Middle frontal gyrus (tissue), 1 donor: ENCODE data around the gene ITPKB.
"Not testable (repeated sequence)": the region's sequence is repeated elsewhere in the genome, so short reads cannot be mapped to it uniquely, and the experiment has no call there.

Experiments used
- DNase-seq: peaks from one replicate; pipeline ENCODE4 v3.0.0-alpha.2; 2015; ENCODE audit warnings: low spot score; ENCODE audit errors: extremely low spot score

Gene ITPKB

GRCh38 chr1:226605318-226605950 is 133.6 kb downstream of the ITPKB start:
- DNase-seq, result no peak

- DNase-seq, result no peak
Measured at GRCh38 chr1:226604560-226605317, 134.3 kb downstream of the ITPKB start.

GRCh38 chr1:226603858-226604559 is 135.1 kb downstream of the ITPKB start:
- no peak for DNase-seq

- DNase-seq, result peak; percentile 53
Measured at GRCh38 chr1:226603022-226603857, 135.8 kb downstream of the ITPKB start.

GRCh38 chr1:226602186-226603021 is 136.7 kb downstream of the ITPKB start:
- DNase-seq, result no peak

- DNase-seq, result no peak
Measured at GRCh38 chr1:226601456-226601855, 137.6 kb downstream of the ITPKB start.

GRCh38 chr1:226600254-226600653 is 138.8 kb downstream of the ITPKB start:
- no peak for DNase-seq

GRCh38 chr1:226599636-226600238 is 139.3 kb downstream of the ITPKB start:
- DNase-seq, result no peak

GRCh38 chr1:226598955-226599354 is 140.1 kb downstream of the ITPKB start:
- not testable (repeated sequence) for DNase-seq

GRCh38 chr1:226598455-226598849 is 140.6 kb downstream of the ITPKB start:
- no peak for DNase-seq

- no peak for DNase-seq
Measured at GRCh38 chr1:226597616-226598454, 141.2 kb downstream of the ITPKB start.

- no peak for DNase-seq
Measured at GRCh38 chr1:226596531-226597165, 142.4 kb downstream of the ITPKB start.

- no peak for DNase-seq
Measured at GRCh38 chr1:226593541-226593940, 145.5 kb downstream of the ITPKB start.

GRCh38 chr1:226590614-226591013 is 148.5 kb downstream of the ITPKB start:
- DNase-seq, result no peak

- no peak for DNase-seq
Measured at GRCh38 chr1:226589008-226589733, 149.9 kb downstream of the ITPKB start.

- DNase-seq, result no peak
Measured at GRCh38 chr1:226588484-226588883, 150.6 kb downstream of the ITPKB start.

GRCh38 chr1:226586650-226587422 is 152.2 kb downstream of the ITPKB start:
- no peak for DNase-seq
